PC-9 (cell line): ENCODE results near the gene TYRP1.
A peak's percentile ranks its signal among the peaks of the same experiment; 100 is the strongest.

Source experiments
- CTCF ChIP-seq: fragments of 200-600 bp; sonication (generic); conservative IDR thresholded peaks from 2 replicates; pipeline ENCODE4 v1.6.1; 2017; ENCODE audit warnings: mixed run types, antibody characterized with exemption, mild to moderate bottlenecking, moderate library complexity
- EZH2 ChIP-seq: fragments of 200-600 bp; sonication (generic); IDR thresholded peaks from 2 replicates; pipeline ENCODE4 v1.8.0; 2017; ENCODE audit warnings: antibody characterized with exemption, low read depth

GRCh38 chr9:12719431-12719830 lies 26.2 kb downstream of the TYRP1 start:
- TF ChIP-seq CTCF: peak; percentile 67
- no peak for TF ChIP-seq EZH2
